HG03457 (cell line): ENCODE data around the gene PPT2.
A peak's percentile ranks its signal among the peaks of the same experiment; 100 is the strongest.
"Not testable (repeated sequence)": the region's sequence is repeated elsewhere in the genome, so short reads cannot be mapped to it uniquely, and the experiment has no call there.

Experiments used
- ATAC-seq: cut with Tn5 transposase; IDR thresholded peaks from one replicate; pipeline ENCODE4 v1.9.1; 2021; ENCODE audit warnings: moderate number of reproducible peaks; ENCODE audit not compliant: unreplicated experiment

The PPT2 gene

GRCh38 chr6:32127409-32127716 lies 26.6 kb upstream of the PPT2 start:
- ATAC-seq, result no peak

- ATAC-seq, result peak; percentile 76
Observed at GRCh38 chr6:32127717-32128592, 26.0 kb upstream of the PPT2 start, which contains the start of gene ATF6B. Gene ATF6B (minus strand): TSS chr6:32128246. CDS start chr6:32128207, 39 bp downstream.

GRCh38 chr6:32128751-32129296 lies 25.1 kb upstream of the PPT2 start:
- no peak for ATAC-seq

- no peak for ATAC-seq
Observed at GRCh38 chr6:32129297-32130088, 24.4 kb upstream of the PPT2 start.

- no peak for ATAC-seq
Observed at GRCh38 chr6:32131439-32131948, 22.4 kb upstream of the PPT2 start.

GRCh38 chr6:32132110-32132509 lies 21.8 kb upstream of the PPT2 start:
- no peak for ATAC-seq

- no peak for ATAC-seq
Observed at GRCh38 chr6:32133786-32134185, 20.2 kb upstream of the PPT2 start.

GRCh38 chr6:32137454-32137853 lies 16.5 kb upstream of the PPT2 start:
- ATAC-seq, result no peak

GRCh38 chr6:32139590-32139989 lies 14.4 kb upstream of the PPT2 start:
- ATAC-seq, result no peak

GRCh38 chr6:32140420-32141046 lies 13.4 kb upstream of the PPT2 start:
- ATAC-seq, result no peak

- not testable (repeated sequence) for ATAC-seq
Observed at GRCh38 chr6:32144238-32144637, 9.7 kb upstream of the PPT2 start.

GRCh38 chr6:32146287-32146686 lies 7.7 kb upstream of the PPT2 start:
- ATAC-seq, result no peak

- no peak for ATAC-seq
Observed at GRCh38 chr6:32146687-32147086, 7.3 kb upstream of the PPT2 start.

GRCh38 chr6:32147401-32148132 lies 6.4 kb upstream of the PPT2 start:
- no peak for ATAC-seq

- ATAC-seq, result no peak
Observed at GRCh38 chr6:32148289-32149091, 5.5 kb upstream of the PPT2 start.

- no peak for ATAC-seq
Observed at GRCh38 chr6:32149092-32149755, 4.7 kb upstream of the PPT2 start.

GRCh38 chr6:32149932-32150870 lies 3.7 kb upstream of the PPT2 start:
- ATAC-seq, result no peak
